GM19240 (cell line): ENCODE data around the gene ME3.

Experiments
- DNase-seq: peaks from one replicate; pipeline ENCODE4 v3.0.0; 2011; ENCODE audit warnings: low spot score; ENCODE audit not compliant: insufficient read length

The ME3 gene

GRCh38 chr11:86692746-86693145 lies 20.3 kb upstream of the ME3 start:
- no peak for DNase-seq

- no peak for DNase-seq
Measured at GRCh38 chr11:86692317-86692716, 19.9 kb upstream of the ME3 start.

- no peak for DNase-seq
Measured at GRCh38 chr11:86688398-86689179, 16.2 kb upstream of the ME3 start.

- no peak for DNase-seq
Measured at GRCh38 chr11:86687185-86687778, 14.9 kb upstream of the ME3 start.

DNA sequence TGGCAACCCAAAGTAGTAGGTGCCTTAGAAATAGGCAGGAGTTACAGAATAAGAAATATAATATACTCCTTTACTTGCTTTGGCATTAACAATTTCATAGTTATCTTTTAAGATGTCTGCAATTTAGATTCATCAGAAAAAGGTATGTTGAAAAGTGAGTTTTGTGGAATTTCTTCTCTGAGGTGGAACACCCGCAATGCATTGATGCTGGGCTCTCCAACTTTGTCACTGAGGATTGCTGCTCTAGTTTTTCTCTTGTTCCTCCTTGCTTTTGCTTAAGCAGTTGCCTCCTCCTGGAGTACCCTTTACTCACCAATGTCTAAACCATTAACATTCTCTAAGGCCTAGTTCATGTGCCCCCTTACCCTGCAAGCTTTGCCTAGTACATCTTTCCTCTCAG lies 14.1 kb upstream of the ME3 start:
- no peak for DNase-seq

DNA sequence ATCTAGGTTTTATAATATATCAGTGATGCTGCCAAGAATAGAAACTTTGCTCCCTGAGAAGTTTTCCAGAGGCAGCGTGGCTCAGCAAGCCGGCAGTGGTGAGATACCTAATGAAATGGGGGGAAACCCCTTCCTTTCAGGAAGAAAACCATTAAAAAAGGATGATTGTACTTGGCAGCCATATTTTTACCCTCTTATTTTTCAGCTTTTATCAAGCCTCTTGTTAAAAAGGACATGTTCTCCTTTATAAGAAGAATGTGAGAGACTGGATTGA lies 9.0 kb upstream of the ME3 start:
- DNase-seq, result no peak

GRCh38 chr11:86680716-86681482 lies 8.5 kb upstream of the ME3 start:
- DNase-seq, result no peak

DNA sequence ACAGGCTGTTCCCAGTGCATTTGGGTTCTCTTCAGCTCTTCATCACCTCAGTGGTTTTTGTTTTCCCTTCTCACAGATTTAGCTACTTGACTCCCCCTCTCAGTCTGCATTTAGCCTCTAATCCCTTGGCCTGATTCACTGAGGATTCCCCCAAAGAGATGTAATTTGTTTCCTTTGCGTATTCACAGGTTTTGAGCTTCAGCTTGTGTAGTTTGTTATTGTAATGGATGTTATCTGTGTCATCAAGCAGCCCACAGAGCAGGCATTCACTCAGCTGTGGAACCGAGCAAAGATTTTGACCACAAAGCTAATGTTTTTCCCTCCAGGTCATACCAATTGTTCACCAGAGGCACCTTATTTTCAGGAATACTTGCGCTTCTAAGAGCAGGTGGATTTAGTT lies 6.4 kb upstream of the ME3 start:
- no peak for DNase-seq

- DNase-seq, result no peak
Measured at GRCh38 chr11:86678296-86678695, 5.9 kb upstream of the ME3 start.

- DNase-seq, result no peak
Measured at GRCh38 chr11:86676533-86677154, 4.2 kb upstream of the ME3 start.

GRCh38 chr11:86676010-86676409 lies 3.6 kb upstream of the ME3 start:
- DNase-seq, result no peak

DNA sequence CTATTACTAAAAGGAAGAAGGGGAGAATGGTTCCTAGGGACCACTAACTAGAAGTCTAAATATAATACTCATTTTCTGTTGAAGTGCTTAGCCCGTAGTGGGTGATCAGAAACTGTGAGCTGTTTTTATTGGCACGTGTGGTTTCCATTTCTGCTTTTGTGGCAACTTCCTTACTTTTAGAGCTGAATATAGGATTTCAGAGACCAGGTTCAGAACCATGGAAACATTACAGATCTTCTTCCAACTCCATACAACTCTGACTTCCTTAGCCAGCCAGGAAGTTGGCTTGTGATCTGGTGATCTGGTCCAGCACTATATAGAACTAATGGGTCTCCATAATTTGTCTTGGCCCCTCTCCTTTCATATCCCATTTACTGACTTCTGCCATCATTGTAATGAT lies 2.6 kb upstream of the ME3 start:
- DNase-seq, result no peak

DNA sequence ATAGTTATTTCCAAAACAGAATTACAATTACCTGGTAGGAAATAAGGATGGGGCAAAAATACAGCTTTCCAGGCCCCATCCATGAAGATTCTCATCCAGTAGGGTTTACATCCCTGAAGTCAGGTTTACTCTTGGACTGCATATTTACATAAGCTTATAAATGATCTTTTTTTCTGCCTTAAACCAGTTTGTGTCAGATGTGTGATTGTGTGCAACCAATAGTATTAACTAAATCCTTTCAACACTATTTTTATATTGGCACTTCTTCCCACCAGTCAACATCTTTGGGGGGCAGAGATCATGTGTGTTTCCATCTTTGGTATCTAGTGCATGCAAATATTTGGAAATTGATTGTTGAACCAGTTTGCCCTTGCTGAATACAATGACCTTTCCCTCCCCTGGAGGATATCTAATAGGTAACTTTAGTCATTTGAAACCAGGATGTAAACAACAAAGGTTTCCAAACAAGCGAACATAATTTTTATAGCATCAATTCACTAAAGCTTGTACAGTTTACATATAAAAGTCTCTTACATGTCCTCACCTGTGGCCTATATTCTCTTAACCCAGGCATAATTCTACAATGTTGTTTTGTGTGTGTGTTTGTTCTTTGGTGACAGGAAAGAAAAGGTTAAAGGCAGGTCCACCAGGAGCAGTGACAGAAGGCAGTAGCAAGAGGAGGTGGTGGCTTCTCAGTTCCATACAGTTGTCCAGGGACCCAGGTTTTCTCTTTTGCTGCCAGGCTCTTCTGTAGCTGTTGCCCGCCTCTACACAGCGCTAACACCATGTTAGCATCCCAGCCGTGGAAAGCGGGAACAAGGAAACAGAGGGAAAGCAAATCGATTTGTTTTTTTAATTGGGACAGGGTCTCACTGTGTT lies 1.7 kb upstream of the ME3 start:
- no peak for DNase-seq

DNA sequence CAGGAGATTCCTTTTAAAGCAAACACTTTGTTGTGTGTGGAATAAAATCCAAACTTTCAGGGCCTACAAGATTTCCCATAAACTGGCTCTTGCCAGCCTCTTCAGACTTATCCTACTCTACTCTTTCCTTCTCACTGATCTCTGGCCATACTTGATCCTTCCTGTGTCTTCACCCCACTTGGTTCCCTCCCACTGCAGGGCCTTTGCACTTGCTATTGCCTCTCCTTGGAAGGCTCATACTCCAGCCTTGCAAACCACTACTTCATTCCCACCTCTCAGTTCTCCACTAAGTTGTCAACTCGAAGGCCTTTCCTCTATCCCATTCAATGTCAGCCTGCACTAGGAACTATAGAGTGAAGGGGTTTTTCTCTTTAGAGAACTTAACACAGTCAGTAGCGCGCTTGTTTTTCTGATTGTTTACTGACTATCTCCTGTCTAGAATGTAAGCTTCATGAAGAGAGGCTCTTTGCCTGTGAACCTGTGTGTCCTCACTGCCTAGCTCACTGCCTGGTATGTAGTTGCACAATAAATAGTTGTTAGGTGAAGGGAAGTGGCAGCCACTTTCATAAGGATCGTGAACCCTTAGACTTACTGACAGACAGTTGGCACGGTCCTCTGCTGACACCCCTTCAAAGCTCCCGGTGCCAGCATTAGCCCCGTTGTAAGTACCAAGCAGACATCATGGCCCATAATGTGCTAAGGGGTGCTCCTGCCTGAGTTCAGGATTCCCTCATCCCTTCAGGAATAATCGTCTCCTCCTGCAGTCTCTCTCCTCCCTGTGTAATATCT lies 833 bp upstream of the ME3 start:
- no peak for DNase-seq

DNA sequence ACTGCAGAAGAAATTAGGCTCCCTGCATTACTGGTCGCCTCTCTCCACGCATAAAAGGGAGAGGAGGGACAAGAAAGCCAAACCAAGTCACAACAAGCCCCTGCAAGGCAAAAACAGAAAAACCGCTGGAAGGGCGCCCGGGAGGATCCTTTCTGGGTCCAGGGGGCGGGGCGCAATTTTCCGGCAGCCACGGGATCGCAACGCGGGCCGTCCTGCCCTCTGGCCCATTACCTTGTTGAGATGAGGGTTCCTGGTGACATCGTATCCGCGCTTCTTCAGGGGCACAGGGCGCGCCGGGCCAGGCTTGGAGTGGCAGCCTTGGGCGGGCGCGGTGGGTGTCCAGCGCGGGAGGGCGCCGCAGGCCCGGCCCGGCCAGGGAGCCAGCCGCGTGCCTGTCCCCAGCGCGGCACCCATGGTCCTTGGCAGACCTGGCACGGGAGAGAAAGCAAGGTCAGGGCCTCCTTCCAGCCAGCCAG lies 847 bp downstream of the ME3 start:
- DNase-seq, result no peak

DNA sequence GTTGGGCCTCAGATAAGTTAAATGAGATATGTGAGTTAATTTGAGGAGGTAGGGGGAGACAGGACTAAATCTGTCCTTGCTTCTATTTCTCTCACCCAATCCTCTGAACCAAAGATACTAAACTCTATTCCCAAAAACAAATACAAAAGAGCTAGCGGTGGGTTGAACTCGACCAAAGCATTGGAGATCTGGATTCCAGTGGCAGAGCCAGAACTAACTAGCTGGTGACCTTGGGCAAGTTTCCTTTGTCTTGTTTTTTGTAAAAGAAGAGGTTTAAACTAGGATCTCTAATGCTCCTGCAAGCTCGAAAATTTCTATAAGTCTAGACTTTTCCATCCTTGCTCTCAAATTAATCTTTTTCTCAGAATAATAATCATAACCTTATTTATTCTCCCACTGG lies 1.5 kb downstream of the ME3 start:
- no peak for DNase-seq

- no peak for DNase-seq
Measured at GRCh38 chr11:86670181-86670580, 2.2 kb downstream of the ME3 start.

GRCh38 chr11:86669424-86669823 lies 3.0 kb downstream of the ME3 start:
- DNase-seq, result no peak

GRCh38 chr11:86668929-86669328 lies 3.5 kb downstream of the ME3 start:
- no peak for DNase-seq

- no peak for DNase-seq
Measured at GRCh38 chr11:86666193-86666592, 6.2 kb downstream of the ME3 start.
